ENCODE measurements around the gene TRAF3IP3. TPM values are rescaled to one million over a fixed set of nuclear protein-coding genes. Genes with fewer than 3 reads are reported as not detected.
A peak's percentile ranks its signal among the peaks of the same experiment; 100 is the strongest.

Gene TRAF3IP3
- total RNA-seq, 1 experiment from 2014 or later = 0.34 TPM

GRCh38 chr1:209784265-209785169 lies 28.7 kb downstream of the TRAF3IP3 start, which contains the start of gene C1orf74 (continued):
- TF ChIP-seq ATF3 (IDR thresholded peaks at IDR 0.05) = no peak
- peak; percentile 98 for TF ChIP-seq POLR2AphosphoS5 (IDR thresholded peaks at IDR 0.05; ENCODE audit: low read depth, low read length)
- no peak for TF ChIP-seq ZFX (IDR thresholded peaks at IDR 0.05)
- TF ChIP-seq CTCF (IDR thresholded peaks at IDR 0.05 in 2 of 3, conservative IDR thresholded peaks at IDR 0.05 in 1 of 3; ENCODE audit: borderline replicate concordance in 1 of 3, insufficient read depth in 1 of 3, low read depth in 2 of 3, low read length in 2 of 3) = no peak
- peak; percentile 96 for TF ChIP-seq ZBTB33 (IDR thresholded peaks at IDR 0.05; ENCODE audit: extremely low read depth, insufficient replicate concordance, low read length)
- peak; percentile 47 for TF ChIP-seq YY1 (IDR thresholded peaks at IDR 0.05; ENCODE audit: extremely low read depth, insufficient replicate concordance, low read depth, low read length)
- TF ChIP-seq CEBPB (IDR thresholded peaks at IDR 0.05; ENCODE audit: low read depth) = no peak

- H3K27ac ChIP-seq (ENCODE audit: low read depth, low read length) = peak overlapping the region; percentile 68; the same call in 1 of the 2 replicates
- peaks cover 8 to 9% of the 10 kb centered on the region in 2 experiments; a peak in 2 of 4 replicates for H3K36me3 ChIP-seq (ENCODE audit: control insufficient read depth in 1 of 2, insufficient read depth in 2 of 2, low read length in 2 of 2)
- ATAC-seq (no peak), DNase-seq (ENCODE audit: low read depth, low spot score) (no peak)
- H3K79me2 ChIP-seq (ENCODE audit: insufficient read depth, low read length) = peaks cover 18% of the 10 kb centered on the region
- POLR2A ChIA-PET = no interaction called here
- no peaks in the 10 kb centered on the region for H3K9me2 ChIP-seq (ENCODE audit: insufficient read depth)
- no TSS peak for BruUV-seq (replicated peaks)
- CTCF ChIA-PET = no interaction called here
- H3K4me1 ChIP-seq (ENCODE audit: control insufficient read depth in 1 of 2, insufficient read depth in 2 of 2, low read length in 2 of 2) = peaks cover 6 to 20% of the 10 kb centered on the region in 2 experiments
- H3K9ac ChIP-seq (ENCODE audit: low read length) = no peak overlapping the region
- no peak overlapping the region for H3K4me3 ChIP-seq (replicated peaks in 1 of 2; ENCODE audit: low read depth in 1 of 2, low read length in 2 of 2)
- peak overlapping the region; percentile 93; the same call in 1 of the 2 replicates for H3K4me2 ChIP-seq (ENCODE audit: low read length)
- H3K9me3 ChIP-seq (ENCODE audit: control insufficient read depth in 1 of 2, insufficient read depth in 1 of 2, low read depth in 1 of 2, low read length in 2 of 2) = no peaks in the 10 kb centered on the region
- intact Hi-C loops (cut with micrococcal nuclease) = no loop called here
- no peaks in the 10 kb centered on the region for H4K20me1 ChIP-seq (ENCODE audit: insufficient read depth)
- RAD21 ChIA-PET (ENCODE audit: low non-redundant PET in 1 of 2, low total read pairs in 2 of 2, uncharacterized antibody in 2 of 2, unreplicated experiment in 2 of 2) = no interaction called here
- H2AFZ ChIP-seq (ENCODE audit: low read depth, low read length, poor library complexity, severe bottlenecking) = no peak overlapping the region
- H3K27me3 ChIP-seq (ENCODE audit: insufficient read depth, low read length) = no peaks in the 10 kb centered on the region
- TF ChIP-seq CTCF (IDR thresholded peaks at IDR 0.05 in 2 of 3, conservative IDR thresholded peaks at IDR 0.05 in 1 of 3; ENCODE audit: borderline replicate concordance in 1 of 3, insufficient read depth in 1 of 3, low read depth in 2 of 3, low read length in 2 of 3) (no peak), FOSL1 (IDR thresholded peaks at IDR 0.05; ENCODE audit: low read depth) (no peak), REST (IDR thresholded peaks at IDR 0.05; ENCODE audit: low read depth) (no peak), ATF3 (IDR thresholded peaks at IDR 0.05) (no peak), CBX3 (IDR thresholded peaks at IDR 0.05; ENCODE audit: low read depth) (no peak), ZFX (IDR thresholded peaks at IDR 0.05) (no peak)
Observed at GRCh38 chr1:209785592-209785991, 29.7 kb downstream of the TRAF3IP3 start.
